IMR-90 (cell line): Measurements from ENCODE around the gene RBBP4. TPM values are rescaled to one million over a fixed set of nuclear protein-coding genes. Genes with fewer than 3 reads are reported as not detected.

Experiments
- ATAC-seq: fragments of 200-7000 bp; cut with Tn5 transposase; 2 replicates; pipeline ENCODE4 v1.9.1; 2020; ENCODE audit warnings: low read depth, mild to moderate bottlenecking, moderate library complexity
- BruUV-seq: library from RNA; stranded (reverse); fragments of 400-500 nt; replicated peaks from 2 replicates; lab custom pipeline; 2021; lab: Mats Ljungman, UMichigan
- CTCF ChIA-PET: fragments of 300-600 bp; formaldehyde crosslinking; extraction: SDS; loops from one replicate; lab custom pipeline; 2021; ENCODE audit warnings: antibody characterized with exemption; lab: Yijun Ruan, JAX
- POLR2A ChIA-PET: fragments of 300-600 bp; sonication (Branson Sonifier 250); formaldehyde crosslinking; loops from one replicate; lab custom pipeline; 2022; ENCODE audit warnings: antibody characterized with exemption; ENCODE audit not compliant: unreplicated experiment; lab: Charles Lee
- DNase-seq: peaks from one replicate; pipeline ENCODE4 v3.0.0; 2013
- H2AFZ ChIP-seq: replicated peaks from 2 replicates; pipeline ENCODE3; 2013; ENCODE audit warnings: low read length, mild to moderate bottlenecking; ENCODE audit not compliant: poor library complexity
- H2AK5ac ChIP-seq: 2 replicates; pipeline ENCODE4 v1.6.1; 2013; ENCODE audit warnings: low read depth, low read length, inconsistent platforms
- H2AK9ac ChIP-seq: replicated peaks from 2 replicates; pipeline ENCODE3; 2013; ENCODE audit warnings: mild to moderate bottlenecking, low read depth, low read length, moderate library complexity; ENCODE audit not compliant: poor library complexity
- H2BK120ac ChIP-seq: 2 replicates; pipeline ENCODE4 v1.6.1; 2013; ENCODE audit warnings: low read depth, low read length, inconsistent platforms
- H2BK15ac ChIP-seq: 3 replicates; pipeline ENCODE4 v1.6.1; 2013; ENCODE audit warnings: low read depth, low read length, inconsistent platforms
- H2BK20ac ChIP-seq: 2 replicates; pipeline ENCODE4 v1.6.1; 2013; ENCODE audit warnings: low read depth, mild to moderate bottlenecking, inconsistent platforms, low read length, moderate library complexity
- H2BK5ac ChIP-seq: 2 replicates; pipeline ENCODE4 v1.6.1; 2013; ENCODE audit warnings: mild to moderate bottlenecking, low read depth, low read length, inconsistent platforms; ENCODE audit not compliant: poor library complexity, severe bottlenecking
- H3K14ac ChIP-seq: replicated peaks from 2 replicates; pipeline ENCODE4 v1.6.1; 2013; ENCODE audit warnings: low read depth, low read length, inconsistent platforms
- H3K18ac ChIP-seq: 2 replicates; pipeline ENCODE4 v1.6.1; 2013; ENCODE audit warnings: low read depth, low read length, control low read depth
- H3K23ac ChIP-seq: 2 replicates; pipeline ENCODE4 v1.6.1; 2013; ENCODE audit warnings: low read depth, low read length, inconsistent platforms
- H3K27ac ChIP-seq: 2 replicates; pipeline ENCODE4 v1.5.1; 2013; ENCODE audit warnings: mild to moderate bottlenecking, control low read depth, low read length; ENCODE audit not compliant: insufficient read depth
- H3K27me3 ChIP-seq: 2 replicates; pipeline ENCODE4 v1.6.1; 2013; ENCODE audit warnings: low read length; ENCODE audit not compliant: control insufficient read depth, insufficient read depth
- H3K36me3 ChIP-seq: 2 replicates; pipeline ENCODE4 v1.6.1; 2013; ENCODE audit warnings: low read length, mixed read lengths; ENCODE audit not compliant: control insufficient read depth, insufficient read depth
- H3K4ac ChIP-seq: 2 replicates; pipeline ENCODE4 v1.6.1; 2013; ENCODE audit warnings: low read depth, low read length, inconsistent platforms
- H3K4me1 ChIP-seq: 2 replicates; pipeline ENCODE4 v1.6.1; 2013; ENCODE audit warnings: low read length, mixed read lengths; ENCODE audit not compliant: control insufficient read depth, insufficient read depth
- H3K4me2 ChIP-seq: 2 replicates; pipeline ENCODE4 v1.6.1; 2013; ENCODE audit warnings: low read depth, mild to moderate bottlenecking, control low read depth, low read length, moderate library complexity
- H3K4me3 ChIP-seq: 2 replicates; pipeline ENCODE4 v1.5.1; 2013; ENCODE audit warnings: low read depth, mild to moderate bottlenecking, control low read depth, low read length, moderate library complexity; ENCODE audit not compliant: insufficient read depth
- H3K56ac ChIP-seq: 2 replicates; pipeline ENCODE4 v1.6.1; 2013; ENCODE audit warnings: low read length, inconsistent platforms; ENCODE audit not compliant: insufficient read depth; ENCODE audit errors: extremely low read depth
- H3K79me1 ChIP-seq, 2 experiments: 2 replicates each; pipeline ENCODE4 v1.6.1; 2013; ENCODE audit warnings: low read length in 2 of 2, inconsistent platforms in 1 of 2, low read depth in 1 of 2
- H3K9ac ChIP-seq: 2 replicates; pipeline ENCODE4 v1.6.1; 2013; ENCODE audit warnings: low read depth, low read length, control low read depth
- H3K9me1 ChIP-seq: 2 replicates; pipeline ENCODE4 v1.6.1; 2013; ENCODE audit warnings: low read length, inconsistent platforms; ENCODE audit not compliant: insufficient read depth
- H3K9me3 ChIP-seq: 2 replicates; pipeline ENCODE4 v1.6.1; 2013; ENCODE audit warnings: low read length; ENCODE audit not compliant: control insufficient read depth, insufficient read depth
- H4K20me1 ChIP-seq: 2 replicates; pipeline ENCODE4 v1.6.1; 2013; ENCODE audit warnings: low read length, inconsistent platforms; ENCODE audit not compliant: insufficient read depth
- H4K5ac ChIP-seq: 2 replicates; pipeline ENCODE4 v1.6.1; 2013; ENCODE audit warnings: mild to moderate bottlenecking, low read depth, low read length, control low read depth
- H4K8ac ChIP-seq, 2 experiments: 2 replicates each; pipeline ENCODE4 v1.6.1; 2013; ENCODE audit warnings: low read depth in 2 of 2, low read length in 2 of 2, control low read depth in 1 of 2, inconsistent platforms in 1 of 2
- H4K91ac ChIP-seq: 2 replicates; pipeline ENCODE4 v1.6.1; 2013; ENCODE audit warnings: low read depth, low read length, inconsistent platforms; ENCODE audit not compliant: insufficient read depth
- BHLHE40 ChIP-seq: fragments of 150-350 bp; IDR thresholded peaks from 2 replicates; pipeline ENCODE4 v1.6.1; 2016; ENCODE audit warnings: mild to moderate bottlenecking, low read depth, low read length
- FOS ChIP-seq: fragments of 150-350 bp; IDR thresholded peaks from 2 replicates; pipeline ENCODE4 v1.6.1; 2016; ENCODE audit warnings: low read depth, low read length
- MAZ ChIP-seq: IDR thresholded peaks from 2 replicates; pipeline ENCODE4 v1.6.1; 2012; ENCODE audit warnings: low read depth, mild to moderate bottlenecking, low read length, improper control_type of control experiment, moderate library complexity, borderline replicate concordance
- MXI1 ChIP-seq: IDR thresholded peaks from 2 replicates; pipeline ENCODE4 v1.6.1; 2012; ENCODE audit warnings: low read depth, mild to moderate bottlenecking, low read length, moderate library complexity, borderline replicate concordance
- RCOR1 ChIP-seq: IDR thresholded peaks from 2 replicates; pipeline ENCODE4 v1.6.1; 2012; ENCODE audit warnings: mild to moderate bottlenecking, low read length, improper control_type of control experiment; ENCODE audit not compliant: insufficient replicate concordance
- RFX5 ChIP-seq: IDR thresholded peaks from 2 replicates; pipeline ENCODE4 v1.8.0; 2012; ENCODE audit warnings: low read depth, mild to moderate bottlenecking, low read length, moderate library complexity
- WGBS, 2 experiments: methylation state at CpG; one replicate each; pipeline versions ENCODE4 v1.1.5 to v1.1.7; 2013; ENCODE audit warnings: missing lambda C conversion rate in 2 of 2; ENCODE audit not compliant: insufficient read length in 1 of 2; ENCODE audit errors: extremely low coverage in 2 of 2; 5-methylcytosine and 5-hydroxymethylcytosine counted together
- dilution Hi-C: fragments of 300-500 bp; cut with HindIII; formaldehyde crosslinking; loops from one replicate; pipeline ENCODE4 v1.14.3; 2018; ENCODE audit warnings: low sequenced_read_pairs; ENCODE audit not compliant: unreplicated experiment
- in situ Hi-C: fragments of 300-500 bp; cut with MboI; formaldehyde crosslinking; loops from 3 replicates; pipeline ENCODE4 v1.14.3; 2019; ENCODE audit warnings: low sequenced_read_pairs, inconsistent platforms, mixed read lengths
- intact Hi-C: fragments of 100-400 bp; cut with micrococcal nuclease; formaldehyde crosslinking; loops from 2 replicates; pipeline ENCODE4 v1.10.0; 2022
- polyA plus RNA-seq, 3 experiments: library from polyadenylated mRNA; depleted of rRNA; stranded (reverse); fragments of >200 nt; gene quantifications; 2 replicates each; pipeline ENCODE4 v1.2.3, GENCODE V29; 2012; ENCODE audit warnings: low replicate concordance in 1 of 3
- total RNA-seq: library from RNA; depleted of rRNA; stranded (reverse); fragments of >200 nt; gene quantifications from 2 replicates; pipeline ENCODE4 v1.2.3, GENCODE V29; 2012
- TF ChIP-seq, protein P1 (sequence below): fragments of 150-350 bp; IDR thresholded peaks from 2 replicates; pipeline ENCODE4 v1.6.1; 2016; ENCODE audit warnings: low read depth, mild to moderate bottlenecking, low read length, moderate library complexity, borderline replicate concordance

Gene RBBP4
- total and polyA plus RNA-seq, 2 of the 4 experiments (the other 2 are of a cell fraction), result 82.9 to 161 TPM

DNA sequence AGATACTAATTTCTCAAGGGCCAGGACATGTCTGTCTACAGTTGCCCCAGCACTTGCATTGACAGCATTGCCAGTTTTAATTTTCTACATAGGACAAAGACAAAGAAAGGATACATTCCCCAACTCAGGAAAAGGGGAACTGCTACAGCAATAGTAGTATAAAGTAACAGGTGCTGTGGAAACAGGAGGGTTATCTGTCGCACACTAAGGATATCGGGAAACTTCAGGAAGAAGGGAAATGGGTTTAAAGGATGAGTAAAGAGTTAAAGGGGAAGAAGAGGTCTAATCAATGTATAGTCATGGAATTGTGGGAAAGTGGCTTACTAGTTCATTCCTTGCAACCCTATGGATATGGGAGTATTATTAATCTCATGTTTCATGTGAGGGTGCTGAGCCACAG, 35.4 kb downstream of the RBBP4 start:
- Histone ChIP-seq H2BK20ac (no peak overlapping the region), H2BK5ac (no peak overlapping the region), H3K23ac (no peak overlapping the region), H3K79me1 (peaks cover 10 to 51% of the 10 kb centered on the region in 2 experiments), H3K36me3 (peaks cover 26% of the 10 kb centered on the region), H3K9me1 (peaks cover 5% of the 10 kb centered on the region; the same call in 1 of the 2 replicates), H4K8ac (no peak overlapping the region), H3K4me3 (no peak overlapping the region), H4K5ac (no peak overlapping the region), H3K27me3 (no peaks in the 10 kb centered on the region), H3K14ac (no peak overlapping the region), H4K91ac (no peak overlapping the region), H3K27ac (no peak overlapping the region), H2BK15ac (no peak overlapping the region), H4K20me1 (peaks cover 10% of the 10 kb centered on the region; the same call in 1 of the 2 replicates), H3K9me3 (no peaks in the 10 kb centered on the region), H3K4me2 (no peak overlapping the region), H2AK5ac (no peak overlapping the region), H2BK120ac (no peak overlapping the region), H2AK9ac (no peak overlapping the region), H2AFZ (no peak overlapping the region), H3K56ac (no peak overlapping the region), H3K4ac (no peak overlapping the region), H3K18ac (no peak overlapping the region), H3K9ac (no peak overlapping the region), H3K4me1 (peaks cover 11% of the 10 kb centered on the region)
- intact Hi-C loops (no loop called here), dilution Hi-C loops (no loop called here), in situ Hi-C loops (no loop called here)
- ChIA-PET CTCF (no interaction called here), POLR2A (no interaction called here)
- no peak for ATAC-seq
- no peak for DNase-seq
- WGBS, 2 experiments, result no CpG with 5 or more reads among the region's 2 CpGs
- TF ChIP-seq FOS (no peak), RFX5 (no peak), MXI1 (no peak), MAZ (no peak), RCOR1 (no peak), BHLHE40 (no peak)
- TF ChIP-seq, protein P1, sequence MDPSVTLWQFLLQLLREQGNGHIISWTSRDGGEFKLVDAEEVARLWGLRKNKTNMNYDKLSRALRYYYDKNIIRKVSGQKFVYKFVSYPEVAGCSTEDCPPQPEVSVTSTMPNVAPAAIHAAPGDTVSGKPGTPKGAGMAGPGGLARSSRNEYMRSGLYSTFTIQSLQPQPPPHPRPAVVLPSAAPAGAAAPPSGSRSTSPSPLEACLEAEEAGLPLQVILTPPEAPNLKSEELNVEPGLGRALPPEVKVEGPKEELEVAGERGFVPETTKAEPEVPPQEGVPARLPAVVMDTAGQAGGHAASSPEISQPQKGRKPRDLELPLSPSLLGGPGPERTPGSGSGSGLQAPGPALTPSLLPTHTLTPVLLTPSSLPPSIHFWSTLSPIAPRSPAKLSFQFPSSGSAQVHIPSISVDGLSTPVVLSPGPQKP, result no peak
- BruUV-seq, result no TSS peak
